GM23338 (cell line): ENCODE measurements around the gene SLC25A10. TPM values are rescaled to one million over a fixed set of nuclear protein-coding genes. Genes with fewer than 3 reads are reported as not detected.

ENCODE experiments used
- ATAC-seq: fragments of 200-7000 bp; cut with Tn5 transposase; 3 replicates; pipeline ENCODE4 v1.9.1; 2020
- DNase-seq: peaks from one replicate; pipeline ENCODE4 v3.0.0-alpha.2; 2015; ENCODE audit warnings: low spot score
- H2AFZ ChIP-seq: fragments of 200-600 bp; sonication (generic); 2 replicates; pipeline ENCODE4 v1.8.0; 2016; ENCODE audit warnings: antibody characterized with exemption, mild to moderate bottlenecking, moderate library complexity
- H3F3A ChIP-seq: fragments of 200-600 bp; sonication (generic); replicated peaks from 2 replicates; pipeline ENCODE4 v1.8.0; 2017; ENCODE audit warnings: antibody characterized with exemption, mixed run types, low read depth
- H3K27ac ChIP-seq: fragments of 200-600 bp; sonication (generic); 2 replicates; pipeline ENCODE4 v1.6.1; 2016; ENCODE audit warnings: low read depth
- H3K27me3 ChIP-seq: fragments of 200-600 bp; sonication (generic); 2 replicates; pipeline ENCODE4 v1.8.0; 2016; ENCODE audit warnings: mild to moderate bottlenecking, mixed run types, moderate library complexity; ENCODE audit not compliant: insufficient read depth
- H3K36me3 ChIP-seq: fragments of 200-600 bp; sonication (generic); 2 replicates; pipeline ENCODE4 v1.8.0; 2016; ENCODE audit warnings: mild to moderate bottlenecking; ENCODE audit not compliant: insufficient read depth
- H3K4me1 ChIP-seq: fragments of 200-600 bp; sonication (generic); 2 replicates; pipeline ENCODE4 v1.8.0; 2016; ENCODE audit warnings: mild to moderate bottlenecking, moderate library complexity; ENCODE audit not compliant: insufficient read depth
- H3K4me2 ChIP-seq: fragments of 200-600 bp; sonication (generic); 2 replicates; pipeline ENCODE4 v1.7.1; 2017; ENCODE audit warnings: mixed run types
- H3K4me3 ChIP-seq: fragments of 200-600 bp; sonication (generic); 2 replicates; pipeline ENCODE4 v1.6.1; 2016; ENCODE audit warnings: mixed run types
- H3K79me2 ChIP-seq: fragments of 200-600 bp; sonication (generic); replicated peaks from 2 replicates; pipeline ENCODE4 v1.8.0; 2017; ENCODE audit warnings: mild to moderate bottlenecking; ENCODE audit not compliant: insufficient read depth
- H3K9me2 ChIP-seq: fragments of 200-600 bp; sonication (generic); 2 replicates; pipeline ENCODE4 v1.8.0; 2017; ENCODE audit not compliant: insufficient read depth
- H4K20me1 ChIP-seq: fragments of 200-600 bp; sonication (generic); replicated peaks from 2 replicates; pipeline ENCODE4 v1.8.0; 2017; ENCODE audit warnings: mild to moderate bottlenecking; ENCODE audit not compliant: insufficient read depth
- H3K27ac Mint-ChIP-seq: 2 replicates; pipeline ENCODE4 v1.8.0; 2020; ENCODE audit warnings: inconsistent platforms, mild to moderate bottlenecking, moderate library complexity, mixed read lengths
- H3K27me3 Mint-ChIP-seq: 3 replicates; pipeline ENCODE4 v1.8.0; 2022; ENCODE audit warnings: low read depth, mild to moderate bottlenecking, moderate library complexity, mixed read lengths, inconsistent platforms; ENCODE audit not compliant: insufficient read depth, poor library complexity
- H3K36me3 Mint-ChIP-seq: 3 replicates; pipeline ENCODE4 v1.8.0; 2021; ENCODE audit warnings: low read depth, mild to moderate bottlenecking, inconsistent platforms, moderate library complexity, mixed read lengths
- H3K4me1 Mint-ChIP-seq: 3 replicates; pipeline ENCODE4 v1.8.0; 2020; ENCODE audit warnings: mild to moderate bottlenecking, inconsistent platforms, mixed read lengths
- H3K4me3 Mint-ChIP-seq: 3 replicates; pipeline ENCODE4 v1.8.0; 2021; ENCODE audit warnings: moderate library complexity, mild to moderate bottlenecking, inconsistent platforms, mixed read lengths
- H3K9me3 Mint-ChIP-seq: 3 replicates; pipeline ENCODE4 v1.8.0; 2020; ENCODE audit warnings: moderate library complexity, mild to moderate bottlenecking, inconsistent platforms, mixed read lengths
- CREB1 ChIP-seq: fragments of 250-450 bp; sonication (Bioruptor Pico); IDR thresholded peaks from 2 replicates; pipeline ENCODE4 v1.5.0; 2020; ENCODE audit warnings: low read depth, mild to moderate bottlenecking, moderate library complexity
- EZH2 ChIP-seq: fragments of 200-600 bp; sonication (generic); IDR thresholded peaks from one replicate; pipeline ENCODE4 v1.8.0; 2017; ENCODE audit warnings: antibody characterized with exemption, mild to moderate bottlenecking, low read depth; ENCODE audit not compliant: unreplicated experiment
- STAT1 ChIP-seq: IDR thresholded peaks from one replicate; pipeline ENCODE4 v1.6.1; 2016; ENCODE audit warnings: antibody characterized with exemption; ENCODE audit not compliant: unreplicated experiment
- ZNF331 ChIP-seq: fragments of 250-450 bp; sonication (Bioruptor Pico); IDR thresholded peaks from 2 replicates; pipeline ENCODE4 v1.5.0; 2020; ENCODE audit warnings: low read depth, mild to moderate bottlenecking, moderate library complexity
- polyA plus RNA-seq: library from polyadenylated mRNA; unstranded; fragments of >200 nt; fragmentation: Nextera tagmentation; extraction: Ambion mirVana; gene quantifications from 2 replicates; pipeline ENCODE4 v1.2.1, GENCODE V29; 2016
- total RNA-seq: library from RNA; depleted of rRNA; stranded (reverse); fragments of >200 nt; shearing (Covaris generic); gene quantifications from 2 replicates; pipeline ENCODE4 v1.2.3, GENCODE V29; 2014
- TF ChIP-seq, protein P1 (sequence below): IDR thresholded peaks from one replicate; pipeline ENCODE4 v1.6.1; 2018; ENCODE audit warnings: antibody characterized with exemption; ENCODE audit not compliant: unreplicated experiment
- TF ChIP-seq, protein P2 (sequence below): IDR thresholded peaks from 2 replicates; pipeline ENCODE4 v1.6.1; 2016; ENCODE audit warnings: antibody characterized with exemption
- TF ChIP-seq, protein P3 (sequence below): fragments of 250-450 bp; sonication (Bioruptor Pico); IDR thresholded peaks from 2 replicates; pipeline ENCODE4 v1.5.0; 2020; ENCODE audit warnings: mild to moderate bottlenecking, moderate library complexity

Gene SLC25A10
- total and polyA plus RNA-seq, 2 experiments from 2014 or later, result 25.7 to 47.4 TPM

DNA sequence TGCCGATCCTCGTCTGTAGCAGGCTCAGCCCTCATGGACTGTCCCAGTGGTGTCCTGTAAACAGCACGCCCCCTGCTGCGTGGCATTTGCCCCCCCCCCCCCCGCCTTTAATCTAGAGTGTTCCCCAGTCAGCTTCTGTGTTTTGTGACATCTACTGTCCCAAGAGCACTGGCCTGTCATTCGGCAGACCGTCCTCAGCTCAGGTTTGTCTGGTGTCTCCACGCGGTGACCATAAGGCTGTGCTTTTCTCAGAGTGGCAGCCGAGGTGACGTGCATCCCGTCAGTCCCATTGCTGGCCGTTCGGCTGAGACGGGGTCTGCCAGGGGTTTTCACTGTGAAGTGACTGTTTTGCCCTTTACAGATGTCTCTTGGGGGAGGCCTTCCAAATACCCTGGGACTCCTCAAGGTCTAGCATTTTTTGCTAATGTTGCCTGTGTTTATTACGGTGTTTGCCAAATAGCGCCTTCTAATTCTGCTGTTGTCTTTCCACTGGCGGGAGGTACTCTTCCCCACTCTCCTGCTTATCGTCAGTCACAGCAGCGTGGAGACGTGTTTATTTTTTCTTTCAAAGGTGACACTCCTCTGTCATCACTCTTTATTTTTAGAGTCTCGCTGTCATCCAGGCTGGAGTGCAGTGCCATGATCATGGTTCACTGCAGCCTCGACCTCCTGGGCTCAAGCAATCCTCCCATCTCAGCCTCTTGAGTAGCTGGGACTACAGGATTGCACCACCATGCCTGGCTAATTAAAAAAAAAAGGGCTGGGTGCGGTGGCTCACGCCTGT is 14.6 kb upstream of the SLC25A10 start (continued):
- TF ChIP-seq, protein P1, sequence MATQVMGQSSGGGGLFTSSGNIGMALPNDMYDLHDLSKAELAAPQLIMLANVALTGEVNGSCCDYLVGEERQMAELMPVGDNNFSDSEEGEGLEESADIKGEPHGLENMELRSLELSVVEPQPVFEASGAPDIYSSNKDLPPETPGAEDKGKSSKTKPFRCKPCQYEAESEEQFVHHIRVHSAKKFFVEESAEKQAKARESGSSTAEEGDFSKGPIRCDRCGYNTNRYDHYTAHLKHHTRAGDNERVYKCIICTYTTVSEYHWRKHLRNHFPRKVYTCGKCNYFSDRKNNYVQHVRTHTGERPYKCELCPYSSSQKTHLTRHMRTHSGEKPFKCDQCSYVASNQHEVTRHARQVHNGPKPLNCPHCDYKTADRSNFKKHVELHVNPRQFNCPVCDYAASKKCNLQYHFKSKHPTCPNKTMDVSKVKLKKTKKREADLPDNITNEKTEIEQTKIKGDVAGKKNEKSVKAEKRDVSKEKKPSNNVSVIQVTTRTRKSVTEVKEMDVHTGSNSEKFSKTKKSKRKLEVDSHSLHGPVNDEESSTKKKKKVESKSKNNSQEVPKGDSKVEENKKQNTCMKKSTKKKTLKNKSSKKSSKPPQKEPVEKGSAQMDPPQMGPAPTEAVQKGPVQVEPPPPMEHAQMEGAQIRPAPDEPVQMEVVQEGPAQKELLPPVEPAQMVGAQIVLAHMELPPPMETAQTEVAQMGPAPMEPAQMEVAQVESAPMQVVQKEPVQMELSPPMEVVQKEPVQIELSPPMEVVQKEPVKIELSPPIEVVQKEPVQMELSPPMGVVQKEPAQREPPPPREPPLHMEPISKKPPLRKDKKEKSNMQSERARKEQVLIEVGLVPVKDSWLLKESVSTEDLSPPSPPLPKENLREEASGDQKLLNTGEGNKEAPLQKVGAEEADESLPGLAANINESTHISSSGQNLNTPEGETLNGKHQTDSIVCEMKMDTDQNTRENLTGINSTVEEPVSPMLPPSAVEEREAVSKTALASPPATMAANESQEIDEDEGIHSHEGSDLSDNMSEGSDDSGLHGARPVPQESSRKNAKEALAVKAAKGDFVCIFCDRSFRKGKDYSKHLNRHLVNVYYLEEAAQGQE, result no peak
- TF ChIP-seq ZNF331 (CRISPR knock-in tag) (no peak), STAT1 (no peak)
- TF ChIP-seq, protein P2, sequence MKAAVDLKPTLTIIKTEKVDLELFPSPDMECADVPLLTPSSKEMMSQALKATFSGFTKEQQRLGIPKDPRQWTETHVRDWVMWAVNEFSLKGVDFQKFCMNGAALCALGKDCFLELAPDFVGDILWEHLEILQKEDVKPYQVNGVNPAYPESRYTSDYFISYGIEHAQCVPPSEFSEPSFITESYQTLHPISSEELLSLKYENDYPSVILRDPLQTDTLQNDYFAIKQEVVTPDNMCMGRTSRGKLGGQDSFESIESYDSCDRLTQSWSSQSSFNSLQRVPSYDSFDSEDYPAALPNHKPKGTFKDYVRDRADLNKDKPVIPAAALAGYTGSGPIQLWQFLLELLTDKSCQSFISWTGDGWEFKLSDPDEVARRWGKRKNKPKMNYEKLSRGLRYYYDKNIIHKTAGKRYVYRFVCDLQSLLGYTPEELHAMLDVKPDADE, result no peak

DNA sequence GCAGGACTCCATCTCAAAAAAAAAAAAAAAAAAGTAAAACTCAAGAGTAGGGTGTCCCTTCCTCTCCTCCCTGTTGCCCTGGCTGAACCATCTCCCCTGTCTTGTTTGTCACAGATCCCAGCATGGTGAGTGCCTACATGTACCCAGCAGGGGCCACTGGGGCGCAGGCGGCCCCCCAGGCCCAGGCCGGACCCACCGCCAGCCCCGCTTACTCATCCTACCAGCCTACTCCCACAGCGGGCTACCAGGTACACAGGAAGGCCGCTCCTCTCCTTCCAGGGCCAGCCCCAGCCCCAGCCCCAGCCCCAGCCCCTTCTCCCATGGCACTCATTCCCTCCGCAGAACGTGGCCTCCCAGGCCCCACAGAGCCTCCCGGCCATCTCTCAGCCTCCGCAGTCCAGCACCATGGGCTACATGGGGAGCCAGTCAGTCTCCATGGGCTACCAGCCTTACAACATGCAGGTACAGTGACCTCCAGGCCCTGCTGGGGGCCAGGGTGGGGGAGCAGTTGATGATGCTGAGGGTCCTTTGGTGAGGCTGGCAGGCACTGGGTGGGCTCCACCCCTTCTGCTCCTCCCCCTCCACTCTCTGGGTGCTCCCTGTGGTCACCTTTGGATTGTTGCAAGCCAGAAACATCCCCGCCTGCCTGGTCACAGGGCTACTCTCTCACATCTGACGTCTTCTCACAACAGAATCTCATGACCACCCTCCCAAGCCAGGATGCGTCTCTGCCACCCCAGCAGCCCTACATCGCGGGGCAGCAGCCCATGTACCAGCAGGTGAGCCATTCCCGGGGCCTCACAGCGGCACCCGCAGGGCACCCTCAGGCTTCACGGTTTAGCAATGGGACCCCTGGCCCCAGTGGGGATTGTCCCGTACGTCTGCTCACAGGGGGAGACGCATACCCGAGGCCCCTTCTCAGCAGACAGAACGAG is 11.5 kb upstream of the SLC25A10 start:
- ATAC-seq, result no peak
- peaks cover 51% of the 10 kb centered on the region for H3K79me2 ChIP-seq
- peaks cover 26% of the 10 kb centered on the region for H3F3A ChIP-seq
- peaks cover 12% of the 10 kb centered on the region for H4K20me1 ChIP-seq
- no peak for DNase-seq
- Mint-ChIP-seq H3K4me3 (peak overlapping the region; percentile 23; the same call in 2 of the 3 replicates), H3K27me3 (peaks cover 15% of the 10 kb centered on the region), H3K4me1 (peaks cover 10% of the 10 kb centered on the region; the same call in 2 of the 3 replicates), H3K36me3 (peaks cover 60% of the 10 kb centered on the region), H3K9me3 (no peaks in the 10 kb centered on the region), H3K27ac (no peak overlapping the region; the same call in 1 of the 2 replicates)
- no peaks in the 10 kb centered on the region for H3K9me2 ChIP-seq
- H3K4me1 ChIP-seq, result peaks cover 10% of the 10 kb centered on the region
- no peaks in the 10 kb centered on the region for H3K27me3 ChIP-seq
- H2AFZ ChIP-seq, result no peak overlapping the region
- H3K4me2 ChIP-seq, result no peak overlapping the region
- 0 out of 2 replicates have a peak overlapping the region, but pooled peaks have one; percentile 26 for H3K27ac ChIP-seq
- H3K36me3 ChIP-seq, result peaks cover 3% of the 10 kb centered on the region
- no peak overlapping the region for H3K4me3 ChIP-seq
- TF ChIP-seq, protein P3, sequence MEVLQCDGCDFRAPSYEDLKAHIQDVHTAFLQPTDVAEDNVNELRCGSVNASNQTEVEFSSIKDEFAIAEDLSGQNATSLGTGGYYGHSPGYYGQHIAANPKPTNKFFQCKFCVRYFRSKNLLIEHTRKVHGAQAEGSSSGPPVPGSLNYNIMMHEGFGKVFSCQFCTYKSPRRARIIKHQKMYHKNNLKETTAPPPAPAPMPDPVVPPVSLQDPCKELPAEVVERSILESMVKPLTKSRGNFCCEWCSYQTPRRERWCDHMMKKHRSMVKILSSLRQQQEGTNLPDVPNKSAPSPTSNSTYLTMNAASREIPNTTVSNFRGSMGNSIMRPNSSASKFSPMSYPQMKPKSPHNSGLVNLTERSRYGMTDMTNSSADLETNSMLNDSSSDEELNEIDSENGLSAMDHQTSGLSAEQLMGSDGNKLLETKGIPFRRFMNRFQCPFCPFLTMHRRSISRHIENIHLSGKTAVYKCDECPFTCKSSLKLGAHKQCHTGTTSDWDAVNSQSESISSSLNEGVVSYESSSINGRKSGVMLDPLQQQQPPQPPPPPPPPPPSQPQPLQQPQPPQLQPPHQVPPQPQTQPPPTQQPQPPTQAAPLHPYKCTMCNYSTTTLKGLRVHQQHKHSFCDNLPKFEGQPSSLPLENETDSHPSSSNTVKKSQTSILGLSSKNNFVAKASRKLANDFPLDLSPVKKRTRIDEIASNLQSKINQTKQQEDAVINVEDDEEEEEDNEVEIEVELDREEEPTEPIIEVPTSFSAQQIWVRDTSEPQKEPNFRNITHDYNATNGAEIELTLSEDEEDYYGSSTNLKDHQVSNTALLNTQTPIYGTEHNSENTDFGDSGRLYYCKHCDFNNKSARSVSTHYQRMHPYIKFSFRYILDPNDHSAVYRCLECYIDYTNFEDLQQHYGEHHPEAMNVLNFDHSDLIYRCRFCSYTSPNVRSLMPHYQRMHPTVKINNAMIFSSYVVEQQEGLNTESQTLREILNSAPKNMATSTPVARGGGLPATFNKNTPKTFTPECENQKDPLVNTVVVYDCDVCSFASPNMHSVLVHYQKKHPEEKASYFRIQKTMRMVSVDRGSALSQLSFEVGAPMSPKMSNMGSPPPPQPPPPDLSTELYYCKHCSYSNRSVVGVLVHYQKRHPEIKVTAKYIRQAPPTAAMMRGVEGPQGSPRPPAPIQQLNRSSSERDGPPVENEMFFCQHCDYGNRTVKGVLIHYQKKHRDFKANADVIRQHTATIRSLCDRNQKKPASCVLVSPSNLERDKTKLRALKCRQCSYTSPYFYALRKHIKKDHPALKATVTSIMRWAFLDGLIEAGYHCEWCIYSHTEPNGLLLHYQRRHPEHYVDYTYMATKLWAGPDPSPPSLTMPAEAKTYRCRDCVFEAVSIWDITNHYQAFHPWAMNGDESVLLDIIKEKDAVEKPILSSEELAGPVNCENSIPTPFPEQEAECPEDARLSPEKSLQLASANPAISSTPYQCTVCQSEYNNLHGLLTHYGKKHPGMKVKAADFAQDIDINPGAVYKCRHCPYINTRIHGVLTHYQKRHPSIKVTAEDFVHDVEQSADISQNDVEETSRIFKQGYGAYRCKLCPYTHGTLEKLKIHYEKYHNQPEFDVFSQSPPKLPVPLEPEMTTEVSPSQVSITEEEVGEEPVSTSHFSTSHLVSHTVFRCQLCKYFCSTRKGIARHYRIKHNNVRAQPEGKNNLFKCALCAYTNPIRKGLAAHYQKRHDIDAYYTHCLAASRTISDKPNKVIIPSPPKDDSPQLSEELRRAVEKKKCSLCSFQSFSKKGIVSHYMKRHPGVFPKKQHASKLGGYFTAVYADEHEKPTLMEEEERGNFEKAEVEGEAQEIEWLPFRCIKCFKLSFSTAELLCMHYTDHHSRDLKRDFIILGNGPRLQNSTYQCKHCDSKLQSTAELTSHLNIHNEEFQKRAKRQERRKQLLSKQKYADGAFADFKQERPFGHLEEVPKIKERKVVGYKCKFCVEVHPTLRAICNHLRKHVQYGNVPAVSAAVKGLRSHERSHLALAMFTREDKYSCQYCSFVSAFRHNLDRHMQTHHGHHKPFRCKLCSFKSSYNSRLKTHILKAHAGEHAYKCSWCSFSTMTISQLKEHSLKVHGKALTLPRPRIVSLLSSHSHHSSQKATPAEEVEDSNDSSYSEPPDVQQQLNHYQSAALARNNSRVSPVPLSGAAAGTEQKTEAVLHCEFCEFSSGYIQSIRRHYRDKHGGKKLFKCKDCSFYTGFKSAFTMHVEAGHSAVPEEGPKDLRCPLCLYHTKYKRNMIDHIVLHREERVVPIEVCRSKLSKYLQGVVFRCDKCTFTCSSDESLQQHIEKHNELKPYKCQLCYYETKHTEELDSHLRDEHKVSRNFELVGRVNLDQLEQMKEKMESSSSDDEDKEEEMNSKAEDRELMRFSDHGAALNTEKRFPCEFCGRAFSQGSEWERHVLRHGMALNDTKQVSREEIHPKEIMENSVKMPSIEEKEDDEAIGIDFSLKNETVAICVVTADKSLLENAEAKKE, result no peak
- TF ChIP-seq CREB1 (CRISPR knock-in tag), result no peak
- TF ChIP-seq EZH2, result no peak
